GM21619 (cell line): ENCODE results near the gene PRLH.

ENCODE experiments used
- ATAC-seq: cut with Tn5 transposase; IDR thresholded peaks from one replicate; pipeline ENCODE4 v1.9.1; 2021; ENCODE audit not compliant: unreplicated experiment

Gene PRLH

GRCh38 chr2:237563816-237564215 lies 2.6 kb upstream of the PRLH start:
- ATAC-seq: no peak

GRCh38 chr2:237564526-237565131 lies 1.7 kb upstream of the PRLH start:
- ATAC-seq: no peak

GRCh38 chr2:237565974-237566373 lies 400 bp upstream of the PRLH start:
- no peak for ATAC-seq

GRCh38 chr2:237567276-237568029 lies 1.1 kb downstream of the PRLH start:
- no peak for ATAC-seq

- no peak for ATAC-seq
Measured at GRCh38 chr2:237568121-237568660, 1.8 kb downstream of the PRLH start.

GRCh38 chr2:237569041-237569440 lies 2.7 kb downstream of the PRLH start:
- no peak for ATAC-seq

- no peak for ATAC-seq
Measured at GRCh38 chr2:237569896-237570295, 3.5 kb downstream of the PRLH start.

- no peak for ATAC-seq
Measured at GRCh38 chr2:237570776-237571335, 4.5 kb downstream of the PRLH start.

- ATAC-seq: no peak
Measured at GRCh38 chr2:237571551-237571950, 5.2 kb downstream of the PRLH start.

GRCh38 chr2:237572021-237572741 lies 5.8 kb downstream of the PRLH start:
- peak; percentile 90 for ATAC-seq

- ATAC-seq: no peak
Measured at GRCh38 chr2:237572742-237573101, 6.3 kb downstream of the PRLH start.

GRCh38 chr2:237573721-237574415 lies 7.5 kb downstream of the PRLH start:
- no peak for ATAC-seq

- ATAC-seq: no peak
Measured at GRCh38 chr2:237574467-237574866, 8.1 kb downstream of the PRLH start.

- ATAC-seq: no peak
Measured at GRCh38 chr2:237574894-237575868, 8.8 kb downstream of the PRLH start.

- no peak for ATAC-seq
Measured at GRCh38 chr2:237575869-237576862, 9.8 kb downstream of the PRLH start.

GRCh38 chr2:237576974-237577373 lies 10.6 kb downstream of the PRLH start:
- no peak for ATAC-seq

- no peak for ATAC-seq
Measured at GRCh38 chr2:237577458-237577857, 11.1 kb downstream of the PRLH start.
